Transverse colon (tissue), 4 donors: ENCODE measurements around the gene MALT1. TPM values are rescaled to one million over a fixed set of nuclear protein-coding genes. Genes with fewer than 3 reads are reported as not detected.

Experiments
- DNase-seq: peaks from one replicate; pipeline ENCODE4 v3.0.0-alpha.2; 2019
- H3K27ac ChIP-seq, 4 donors: fragments of 200-600 bp; sonication (generic); 2 replicates each; pipeline ENCODE4 v1.5.1; 2016 to 2018; ENCODE audit warnings: inconsistent platforms in 4 of 4
- H3K27me3 ChIP-seq: fragments of 200-600 bp; sonication (generic); 2 replicates; pipeline ENCODE4 v1.5.1; 2017; ENCODE audit warnings: inconsistent platforms
- H3K36me3 ChIP-seq, 4 donors: fragments of 200-600 bp; sonication (generic); 2 replicates each; pipeline ENCODE4 v1.5.1; 2017 to 2019; ENCODE audit warnings: inconsistent platforms in 4 of 4
- H3K4me1 ChIP-seq, 4 donors: fragments of 200-600 bp; sonication (generic); 2 replicates each; pipeline ENCODE4 v1.5.1; 2017 to 2020; ENCODE audit warnings: inconsistent platforms in 4 of 4
- H3K4me3 ChIP-seq, 4 donors: fragments of 200-600 bp; sonication (generic); 1 replicate in 1 of 4; 2 replicates in 3 of 4; pipeline versions ENCODE4 v1.5.1 to v1.6.1; 2017 to 2019; ENCODE audit warnings: inconsistent platforms in 4 of 4
- H3K9me3 ChIP-seq, 2 donors: fragments of 200-600 bp; sonication (generic); 2 replicates each; pipeline ENCODE4 v1.5.1; 2017 to 2019; ENCODE audit warnings: inconsistent platforms in 2 of 2
- CTCF ChIP-seq, 5 experiments: fragments of 200-600 bp in 3 of 5; fragments of 450-650 bp in 2 of 5; sonication (generic) in 3 of 5; IDR thresholded peaks; 1 replicate in 2 of 5; 2 replicates in 3 of 5; pipeline ENCODE4 v1.5.1; 2016 to 2017; ENCODE audit warnings: antibody characterized with exemption in 5 of 5, inconsistent platforms in 3 of 5, mild to moderate bottlenecking in 2 of 5, moderate library complexity in 1 of 5
- EP300 ChIP-seq: sonication (generic); formaldehyde crosslinking; IDR thresholded peaks from one replicate; pipeline ENCODE4 v1.6.1; 2017; ENCODE audit warnings: antibody characterized with exemption, low read depth
- POLR2A ChIP-seq: fragments of 450-650 bp; IDR thresholded peaks from one replicate; pipeline ENCODE4 v1.6.1; 2016; ENCODE audit warnings: antibody characterized with exemption, mild to moderate bottlenecking, moderate library complexity
- POLR2AphosphoS5 ChIP-seq, 3 donors: sonication (generic); formaldehyde crosslinking; IDR thresholded peaks; one replicate each; pipeline ENCODE4 v1.6.1; 2016; ENCODE audit warnings: antibody characterized with exemption in 3 of 3
- WGBS, 2 donors: methylation state at CpG; one replicate each; pipeline ENCODE4 v1.1.5; 2018; ENCODE audit warnings: low coverage in 1 of 2; 5-methylcytosine and 5-hydroxymethylcytosine counted together
- in situ Hi-C, 4 donors: fragments of 200-750 bp; cut with MboI; loops; one replicate each; pipeline versions ENCODE4 v1.15.0 to v1.15.1; 2017; ENCODE audit warnings: low sequenced_read_pairs in 3 of 4, low pct_ligation_motif_present in 1 of 4, low pct_unique_long_range_greater_than_20kb in 1 of 4
- intact Hi-C: fragments of 100-400 bp; cut with DNase I; formaldehyde crosslinking; loops from one replicate; pipeline ENCODE4 v1.15.1; 2023; ENCODE audit warnings: low total_unique reads
- total RNA-seq, 4 donors: library from RNA; depleted of rRNA; stranded (reverse); fragments of >200 nt; gene quantifications; one replicate each; pipeline ENCODE4 v1.1.0, GENCODE V29; 2016

The MALT1 gene
- total RNA-seq, 4 donors from 2014 or later: 12.5 to 38.9 (median 29.5) TPM

- no peak for TF ChIP-seq EP300
- no peak for TF ChIP-seq CTCF (IDR thresholded peaks at IDR 0.05)
- DNase-seq: no peak
- 18 to 30% methylated on average over 2 to 27 of the region's 27 CpGs for WGBS, 2 donors
Measured at GRCh38 chr18:58670404-58671110, 708 bp upstream of the MALT1 start.

GRCh38 chr18:58671632-58672564 is 633 bp downstream of the MALT1 start:
- Histone ChIP-seq H3K36me3 (no peaks in the 10 kb centered on the region), H3K9me3 (no peaks in the 10 kb centered on the region), H3K4me3 (peak overlapping the region; percentile 61 to 94 (median 84)), H3K4me1 (peaks cover 0 to 28% (median 14%) of the 10 kb centered on the region in 4 donors), H3K27me3 (no peaks in the 10 kb centered on the region), H3K27ac (peak overlapping the region; percentile 96 to 99 (median 98))
- TF ChIP-seq POLR2A (no peak), POLR2AphosphoS5 (IDR thresholded peaks at IDR 0.05) (no peak), CTCF (IDR thresholded peaks at IDR 0.05) (no peak), EP300 (no peak)
- intact Hi-C loops (no loop called here), in situ Hi-C loops (loop anchor here in 1 of 4 donors (25.0 kb wide), 1 partner anchor 135 kb away; no protein-coding TSS in a partner anchor)
- peak; percentile 62 for DNase-seq
- WGBS, 2 donors: 0 to 2% methylated on average over 12 to 16 of the region's 64 CpGs

More at GRCh38 chr18:58670404-58671110, 708 bp upstream of the MALT1 start:
- Histone ChIP-seq H3K27me3 (no peaks in the 10 kb centered on the region), H3K4me1 (peaks cover 0 to 28% (median 14%) of the 10 kb centered on the region in 4 donors), H3K4me3 (peak overlapping the region; percentile 40 to 94 (median 70)), H3K27ac (peak overlapping the region; percentile 96 to 99 (median 98)), H3K9me3 (no peaks in the 10 kb centered on the region), H3K36me3 (no peaks in the 10 kb centered on the region)
- in situ Hi-C loops (loop anchor here in 1 of 4 donors (25.0 kb wide), 1 partner anchor 133 kb away; no protein-coding TSS in a partner anchor), intact Hi-C loops (no loop called here)

GRCh38 chr18:58674159-58674558 is 2.9 kb downstream of the MALT1 start:
- intact Hi-C loops: no loop called here
- Histone ChIP-seq H3K4me3 (no peak overlapping the region), H3K4me1 (peaks cover 0 to 28% (median 14%) of the 10 kb centered on the region in 4 donors), H3K36me3 (no peaks in the 10 kb centered on the region), H3K27me3 (no peaks in the 10 kb centered on the region), H3K9me3 (no peaks in the 10 kb centered on the region), H3K27ac (no peak overlapping the region)
- DNase-seq: no peak
- TF ChIP-seq POLR2AphosphoS5 (IDR thresholded peaks at IDR 0.05) (no peak), POLR2A (no peak), EP300 (no peak), CTCF (IDR thresholded peaks at IDR 0.05) (no peak)
- in situ Hi-C loops: loop anchor here in 1 of 4 donors (25.0 kb wide), 1 partner anchor 137 kb away; no protein-coding TSS in a partner anchor
- WGBS, 2 donors: 77 to 90% methylated on average over 5 of the region's 5 CpGs

GRCh38 chr18:58674863-58675472 is 3.7 kb downstream of the MALT1 start:
- Histone ChIP-seq H3K4me3 (no peak overlapping the region), H3K36me3 (no peaks in the 10 kb centered on the region), H3K9me3 (no peaks in the 10 kb centered on the region), H3K27me3 (no peaks in the 10 kb centered on the region), H3K27ac (no peak overlapping the region), H3K4me1 (peaks cover 0 to 24% (median 13%) of the 10 kb centered on the region in 4 donors)
- in situ Hi-C loops: loop anchor here in 1 of 4 donors (25.0 kb wide), 1 partner anchor 138 kb away; no protein-coding TSS in a partner anchor
- TF ChIP-seq CTCF (IDR thresholded peaks at IDR 0.05) (no peak), EP300 (no peak), POLR2AphosphoS5 (IDR thresholded peaks at IDR 0.05) (no peak), POLR2A (no peak)
- WGBS, 2 donors: 65 to 82% methylated on average over 2 to 3 of the region's 3 CpGs
- intact Hi-C loops: no loop called here
- DNase-seq: no peak
